Skeletal muscle satellite cell (primary cell): ENCODE measurements around the gene RTN4RL2.

Source experiments
- H3K27me3 ChIP-seq: 2 replicates; pipeline ENCODE4 v1.7.0; 2013; ENCODE audit warnings: low read length; ENCODE audit not compliant: control insufficient read depth, insufficient read depth
- H3K36me3 ChIP-seq: 2 replicates; pipeline ENCODE4 v1.7.0; 2013; ENCODE audit warnings: mild to moderate bottlenecking, control low read depth, low read length; ENCODE audit not compliant: insufficient read depth
- H3K4me1 ChIP-seq: 2 replicates; pipeline ENCODE4 v1.7.0; 2013; ENCODE audit warnings: low read length; ENCODE audit not compliant: control insufficient read depth, insufficient read depth
- H3K4me2 ChIP-seq: 2 replicates; pipeline ENCODE4 v1.7.0; 2013; ENCODE audit warnings: mild to moderate bottlenecking, low read length
- H3K4me3 ChIP-seq: 2 replicates; pipeline ENCODE4 v1.7.0; 2013; ENCODE audit warnings: low read length
- H3K9ac ChIP-seq: 2 replicates; pipeline ENCODE4 v1.7.0; 2013; ENCODE audit warnings: mild to moderate bottlenecking, low read depth, low read length, moderate library complexity
- H3K9me3 ChIP-seq: replicated peaks from 2 replicates; pipeline ENCODE4 v1.7.0; 2013; ENCODE audit warnings: mild to moderate bottlenecking, control low read depth, low read length

The RTN4RL2 gene

DNA sequence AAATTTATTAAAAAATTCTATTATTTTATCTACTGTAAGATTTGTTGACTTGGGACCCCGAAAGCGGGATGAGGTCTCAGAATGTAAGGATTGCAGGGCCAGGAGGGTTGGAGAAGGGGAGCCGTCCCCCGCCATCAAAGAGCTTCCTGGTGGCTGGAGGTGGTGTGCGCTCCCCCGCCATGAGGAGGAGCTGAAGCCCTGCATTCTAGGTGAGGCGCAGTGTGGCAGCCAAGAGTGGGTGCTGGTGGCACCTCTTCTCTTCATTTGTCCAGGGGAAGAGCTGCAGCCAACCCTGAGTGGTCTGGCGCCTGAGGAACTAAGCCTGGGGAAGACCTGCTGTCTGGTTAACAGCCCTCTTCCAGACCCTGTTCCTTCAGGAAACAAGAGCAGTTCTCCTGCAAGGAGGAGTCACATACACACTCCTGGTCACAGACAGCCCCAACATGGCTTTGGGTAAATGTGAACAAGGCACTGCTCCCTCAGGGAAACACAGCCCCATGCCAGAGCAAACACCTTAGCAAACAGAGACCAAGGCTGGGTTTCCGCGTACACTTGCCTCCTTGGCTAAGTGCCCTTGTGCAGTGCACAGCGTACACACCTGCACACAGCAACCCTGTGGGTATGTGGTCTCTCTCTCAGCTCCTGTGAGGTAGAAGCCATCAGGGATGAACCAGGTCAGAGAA is 17.3 kb downstream of the RTN4RL2 start:
- peaks cover 63% of the 10 kb centered on the region for H3K27me3 ChIP-seq
- H3K4me2 ChIP-seq, result no peak overlapping the region
- peaks cover 10% of the 10 kb centered on the region for H3K4me1 ChIP-seq

DNA sequence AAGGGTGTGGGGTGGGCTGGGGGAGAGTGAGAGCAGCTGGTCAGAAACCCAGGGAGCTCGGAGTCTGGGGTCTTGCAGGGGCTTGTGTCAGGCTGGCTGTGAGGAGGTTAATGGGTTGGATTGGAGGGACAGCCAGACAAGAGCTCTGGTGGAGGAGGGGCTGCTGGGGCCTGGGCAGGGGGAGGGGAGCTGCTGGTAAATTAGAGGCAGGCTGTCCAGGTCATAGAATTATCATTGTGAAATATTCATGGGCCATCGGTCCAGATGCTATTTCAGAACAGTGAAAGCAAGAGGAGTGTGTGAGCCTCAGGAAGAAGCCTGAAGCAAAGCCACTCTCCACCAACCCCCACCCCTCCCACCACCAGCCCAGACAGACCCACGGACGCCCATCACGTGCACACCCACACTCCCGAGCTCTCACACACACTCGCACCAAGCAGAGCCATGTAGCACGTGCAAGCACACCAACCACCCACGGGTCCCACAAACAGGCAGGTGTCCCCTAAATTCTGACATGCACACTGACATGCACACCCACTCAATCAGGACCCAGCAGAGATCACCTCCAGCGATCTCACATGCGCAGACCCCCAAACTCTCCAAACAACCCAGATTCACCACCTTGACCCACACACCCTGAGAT is 18.8 kb downstream of the RTN4RL2 start:
- Histone ChIP-seq H3K27me3 (peaks cover 74% of the 10 kb centered on the region), H3K4me1 (peaks cover 20% of the 10 kb centered on the region), H3K9ac (no peak overlapping the region)

More for the DNA sequence above, 17.3 kb downstream of the RTN4RL2 start:
- no peaks in the 10 kb centered on the region for H3K9me3 ChIP-seq
- H3K9ac ChIP-seq, result no peak overlapping the region
- no peaks in the 10 kb centered on the region for H3K36me3 ChIP-seq
- H3K4me3 ChIP-seq, result no peak overlapping the region

DNA sequence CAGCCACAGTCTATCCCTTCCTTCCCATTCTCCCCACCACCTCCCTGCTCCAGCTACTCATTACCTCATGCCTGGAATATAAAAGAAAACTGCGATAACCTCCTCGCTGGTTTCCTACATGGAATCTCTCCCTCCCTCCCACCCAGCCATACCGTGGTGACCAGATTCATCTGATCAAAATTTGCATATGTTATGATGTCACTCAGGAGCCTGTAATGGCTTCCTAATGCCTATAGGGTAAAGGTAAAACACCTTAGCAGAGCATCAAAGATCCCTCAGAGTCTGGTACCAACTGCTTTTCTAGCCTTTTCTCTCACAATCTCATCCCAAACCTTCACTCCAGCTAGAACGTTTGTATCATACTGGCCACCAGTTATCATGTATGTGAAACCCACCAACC is 19.6 kb downstream of the RTN4RL2 start:
- peaks cover 4% of the 10 kb centered on the region for H3K36me3 ChIP-seq
- H3K9ac ChIP-seq, result no peak overlapping the region
- H3K4me2 ChIP-seq, result no peak overlapping the region
- no peaks in the 10 kb centered on the region for H3K9me3 ChIP-seq
- H3K4me1 ChIP-seq, result peaks cover 20% of the 10 kb centered on the region
- H3K4me3 ChIP-seq, result no peak overlapping the region
- H3K27me3 ChIP-seq, result peaks cover 67% of the 10 kb centered on the region

More for the DNA sequence above, 18.8 kb downstream of the RTN4RL2 start:
- Histone ChIP-seq H3K36me3 (no peaks in the 10 kb centered on the region), H3K4me3 (no peak overlapping the region), H3K4me2 (no peak overlapping the region), H3K9me3 (no peaks in the 10 kb centered on the region)

DNA sequence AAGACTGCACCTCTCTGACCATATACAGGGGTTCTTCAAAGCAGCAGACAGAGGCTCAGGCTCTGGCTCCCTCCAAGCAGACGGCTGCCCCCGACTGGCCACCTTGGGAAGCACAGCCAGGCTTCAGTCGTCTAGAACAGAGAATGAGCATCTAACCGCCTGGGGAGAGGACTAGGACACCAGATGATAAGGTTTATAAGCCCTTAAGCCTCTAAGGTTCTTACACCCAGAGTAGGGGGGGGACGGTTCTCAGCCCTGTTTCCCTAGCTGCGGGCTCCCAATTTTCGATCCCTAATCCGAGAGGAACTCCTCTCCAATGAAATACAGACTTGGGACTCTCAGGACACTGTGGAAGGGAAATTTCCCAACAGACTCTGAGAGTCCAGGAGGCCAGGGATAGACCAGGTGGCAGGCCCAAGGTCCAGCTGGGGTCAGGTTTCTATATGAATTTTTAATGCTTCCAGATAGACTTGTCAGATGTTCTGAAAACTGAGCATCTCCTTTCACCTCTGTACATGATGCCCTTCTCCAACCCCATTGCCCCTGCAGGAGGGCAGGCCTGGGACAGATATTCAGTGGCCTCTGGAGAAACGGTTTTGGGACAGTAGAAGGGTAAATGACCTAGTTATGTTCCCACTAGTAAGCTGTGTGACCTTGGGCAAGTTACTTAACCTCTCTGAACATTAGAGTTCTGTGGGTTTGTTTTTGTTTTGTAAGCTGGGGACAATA is 20.2 kb downstream of the RTN4RL2 start:
- Histone ChIP-seq H3K9ac (no peak overlapping the region), H3K27me3 (peaks cover 60% of the 10 kb centered on the region), H3K4me1 (peaks cover 20% of the 10 kb centered on the region), H3K4me2 (no peak overlapping the region), H3K4me3 (no peak overlapping the region), H3K36me3 (peaks cover 7% of the 10 kb centered on the region), H3K9me3 (no peaks in the 10 kb centered on the region)

DNA sequence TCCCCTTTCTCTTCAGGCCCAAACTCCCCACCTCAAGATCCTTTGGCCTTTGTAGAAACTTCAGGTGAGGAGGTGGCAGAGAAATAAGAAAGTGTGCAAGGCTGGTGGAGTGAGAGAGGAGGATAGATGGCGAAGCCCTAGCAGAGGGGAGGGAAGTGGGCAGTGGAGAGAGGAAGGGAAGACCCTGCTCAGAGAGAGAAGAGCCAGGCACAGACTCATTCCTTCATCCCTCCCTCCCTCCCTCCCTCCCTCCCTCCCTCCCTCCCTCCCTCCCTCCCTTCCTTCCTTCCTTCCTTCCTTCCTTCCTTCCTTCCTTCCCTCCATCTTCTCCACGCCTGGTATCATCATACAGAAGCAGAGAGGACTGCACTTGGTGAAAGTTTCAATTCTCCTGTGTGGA is 21.0 kb downstream of the RTN4RL2 start:
- H3K36me3 ChIP-seq, result peaks cover 7% of the 10 kb centered on the region
- H3K4me2 ChIP-seq, result no peak overlapping the region
- no peak overlapping the region for H3K9ac ChIP-seq
- no peak overlapping the region for H3K4me3 ChIP-seq
- no peaks in the 10 kb centered on the region for H3K9me3 ChIP-seq
- peaks cover 15% of the 10 kb centered on the region for H3K4me1 ChIP-seq
- H3K27me3 ChIP-seq, result peaks cover 53% of the 10 kb centered on the region

DNA sequence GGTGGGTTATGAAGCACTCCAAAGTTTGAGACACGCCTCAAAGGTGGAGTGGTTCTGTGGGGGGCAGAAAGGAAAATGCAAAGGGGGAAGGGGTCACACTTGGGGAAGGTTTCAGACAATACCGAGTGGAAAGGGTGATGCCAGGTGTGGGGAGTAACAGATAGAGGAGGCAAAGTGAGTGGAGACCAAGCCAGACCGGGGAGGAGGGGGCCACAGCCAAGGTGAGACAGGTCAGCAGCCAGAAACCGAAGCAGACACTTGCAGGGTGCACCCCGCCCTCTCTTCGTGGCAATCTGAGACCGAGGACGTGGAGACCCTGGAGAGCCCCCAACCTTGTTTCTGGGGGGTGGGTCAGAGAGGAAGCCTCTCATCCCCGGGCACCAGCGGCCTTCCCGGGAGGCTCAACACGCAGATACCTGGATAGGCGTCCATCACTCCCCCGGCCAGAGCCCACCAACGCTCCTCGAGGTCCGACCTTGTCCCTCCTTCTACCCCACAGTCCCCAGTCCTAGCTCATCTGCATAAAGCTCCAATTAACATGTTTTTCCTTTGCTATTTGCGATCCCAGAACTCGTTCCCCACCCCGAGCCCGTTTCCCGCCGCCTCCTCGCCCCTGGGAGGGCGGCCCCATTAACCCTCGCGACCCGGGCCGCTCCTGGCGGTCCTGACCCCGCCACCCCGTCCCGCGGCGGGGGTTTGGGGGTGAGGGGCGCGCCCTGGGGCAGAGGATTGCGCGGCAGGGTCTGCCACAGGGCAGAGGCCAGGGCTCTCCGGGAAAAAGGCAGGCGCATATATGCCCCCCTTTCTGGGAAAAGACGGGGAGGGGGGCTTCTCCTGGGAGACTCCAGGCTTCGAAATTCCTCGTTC is 21.8 kb downstream of the RTN4RL2 start:
- no peak overlapping the region for H3K9ac ChIP-seq
- peaks cover 10% of the 10 kb centered on the region for H3K4me1 ChIP-seq
- H3K27me3 ChIP-seq, result peaks cover 44% of the 10 kb centered on the region
- peaks cover 7% of the 10 kb centered on the region for H3K36me3 ChIP-seq
- no peak overlapping the region for H3K4me3 ChIP-seq
- H3K9me3 ChIP-seq, result no peaks in the 10 kb centered on the region
- H3K4me2 ChIP-seq, result no peak overlapping the region

DNA sequence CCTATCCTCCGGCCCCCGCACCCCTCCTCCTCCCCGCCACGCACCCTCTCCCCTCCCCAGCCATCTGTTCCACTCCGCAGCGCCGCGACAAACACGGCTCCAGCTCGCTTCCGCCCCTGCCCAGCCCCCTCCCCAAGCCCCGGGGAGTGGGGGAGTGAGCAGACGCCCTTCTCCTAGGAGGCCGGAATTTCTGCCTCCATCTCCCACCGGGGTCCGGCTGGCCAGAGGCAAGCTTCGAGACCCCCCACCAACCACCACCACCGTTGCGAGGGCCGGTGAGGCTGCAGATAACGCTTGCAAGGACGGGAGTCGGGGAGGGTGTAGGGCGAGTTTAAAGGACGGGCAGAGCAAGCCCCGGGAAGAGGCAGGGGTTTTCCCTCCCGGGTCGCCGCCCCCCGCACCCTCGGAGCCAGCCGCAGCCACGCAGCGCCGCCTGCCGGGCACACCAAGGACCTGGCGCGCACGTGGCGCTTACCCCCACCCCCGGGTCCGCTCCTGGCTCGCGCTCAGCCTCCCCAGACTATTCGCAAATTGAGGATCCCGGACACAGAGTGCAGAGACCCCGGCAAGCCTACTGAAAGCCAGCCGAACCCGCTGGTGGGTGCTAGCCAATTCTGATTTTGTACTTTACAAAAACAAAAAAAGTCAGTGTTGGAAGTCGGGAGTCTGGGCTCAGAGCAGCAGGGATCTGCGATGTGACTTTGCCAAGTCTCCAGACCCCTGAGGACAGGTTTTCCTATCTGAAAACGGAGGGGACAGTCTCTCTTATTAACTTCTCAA is 22.6 kb downstream of the RTN4RL2 start:
- H3K27me3 ChIP-seq, result peaks cover 36% of the 10 kb centered on the region
- peak overlapping the region; percentile 66 for H3K4me3 ChIP-seq
- peaks cover 10% of the 10 kb centered on the region for H3K4me1 ChIP-seq
- H3K36me3 ChIP-seq, result peaks cover 7% of the 10 kb centered on the region
- peak overlapping the region; percentile 35 for H3K9ac ChIP-seq
- peak overlapping the region; percentile 93 for H3K4me2 ChIP-seq
- no peaks in the 10 kb centered on the region for H3K9me3 ChIP-seq

DNA sequence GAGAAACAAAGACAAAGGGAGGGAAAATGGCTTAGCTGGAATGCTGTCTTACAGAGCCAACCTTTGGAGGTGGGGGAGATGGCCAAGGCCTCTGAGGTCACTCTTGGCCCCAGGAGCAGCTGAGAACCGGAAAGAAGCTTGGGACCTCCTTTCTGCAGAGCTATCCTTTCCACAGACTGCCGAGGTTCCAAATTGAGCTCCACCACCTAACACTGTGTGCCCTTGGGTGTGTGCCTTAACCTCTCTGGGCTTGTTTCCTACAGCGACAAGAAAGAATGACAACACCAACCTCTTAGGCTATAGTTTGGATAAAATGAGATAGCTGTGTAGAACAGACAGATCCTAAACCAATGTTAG is 23.2 kb downstream of the RTN4RL2 start:
- Histone ChIP-seq H3K9ac (no peak overlapping the region), H3K4me2 (peak overlapping the region; percentile 93), H3K4me1 (peaks cover 10% of the 10 kb centered on the region), H3K36me3 (peaks cover 7% of the 10 kb centered on the region), H3K27me3 (peaks cover 31% of the 10 kb centered on the region), H3K4me3 (no peak overlapping the region), H3K9me3 (no peaks in the 10 kb centered on the region)

DNA sequence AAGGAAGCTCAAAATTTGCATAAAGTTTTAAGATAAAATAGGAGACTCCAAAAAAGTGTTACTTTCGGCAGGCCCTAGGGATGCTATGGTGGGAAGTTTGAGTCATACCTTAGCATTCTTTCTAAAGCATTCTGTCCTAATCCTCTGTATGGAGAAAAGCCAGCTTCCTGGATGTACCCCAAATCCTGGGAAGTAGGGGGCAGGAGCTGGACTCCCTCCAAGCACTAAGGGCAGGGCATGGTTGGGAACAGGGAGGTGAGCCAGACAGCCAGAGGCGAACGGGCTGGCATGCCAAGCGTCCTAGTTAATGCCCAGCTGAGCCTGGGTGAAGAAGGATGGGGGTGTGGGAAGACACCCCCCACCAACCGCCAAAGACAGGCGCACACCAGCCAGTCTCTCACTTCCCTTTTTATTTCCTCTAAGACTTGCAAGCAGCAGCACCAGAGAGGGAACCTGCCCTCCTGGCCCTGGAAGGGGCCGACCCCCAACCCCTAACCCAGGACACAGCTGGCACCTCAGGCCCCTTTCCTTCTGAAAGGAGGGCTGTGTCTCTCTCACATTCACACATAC is 23.9 kb downstream of the RTN4RL2 start:
- Histone ChIP-seq H3K27me3 (peaks cover 31% of the 10 kb centered on the region), H3K4me2 (no peak overlapping the region), H3K9ac (no peak overlapping the region), H3K4me3 (no peak overlapping the region), H3K36me3 (peaks cover 7% of the 10 kb centered on the region), H3K9me3 (no peaks in the 10 kb centered on the region), H3K4me1 (peaks cover 10% of the 10 kb centered on the region)

DNA sequence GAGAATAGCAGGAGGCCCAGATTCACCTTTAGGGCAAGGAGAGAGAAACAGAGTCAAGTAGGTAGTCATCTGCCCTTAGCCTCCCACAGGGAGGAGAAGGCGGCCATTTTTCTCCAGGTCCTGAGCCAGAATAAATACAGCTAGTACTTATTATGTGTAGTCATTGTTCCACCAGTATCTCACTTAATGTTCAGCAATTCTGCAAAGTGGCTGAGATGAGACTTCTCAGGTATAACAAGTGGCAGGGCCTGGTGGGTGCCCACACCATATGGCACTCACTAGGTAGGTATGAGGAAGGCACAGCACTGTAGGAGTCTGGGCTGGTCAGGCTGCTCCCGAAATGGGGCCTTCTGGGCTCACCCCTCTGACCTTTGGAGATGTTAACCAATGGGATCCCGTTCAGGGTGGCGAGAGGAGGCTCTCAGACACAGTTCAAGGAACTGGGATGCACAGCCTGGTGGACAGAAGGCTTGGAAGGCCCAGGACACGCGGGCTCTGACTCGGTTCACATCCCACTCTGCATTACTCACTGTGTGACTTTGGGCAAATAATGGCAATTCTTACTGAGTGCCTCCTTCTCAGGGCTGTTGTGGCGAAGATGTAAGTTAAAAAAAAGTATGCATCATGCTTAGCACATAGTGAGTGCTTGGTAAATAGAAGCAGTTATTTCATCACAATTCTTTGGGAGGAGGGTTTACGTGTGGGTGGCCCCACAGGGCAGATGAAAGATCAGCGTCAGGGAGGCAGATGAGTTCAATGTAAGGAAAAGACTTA is 25.1 kb downstream of the RTN4RL2 start:
- H3K4me1 ChIP-seq, result peaks cover 10% of the 10 kb centered on the region
- peaks cover 31% of the 10 kb centered on the region for H3K27me3 ChIP-seq
- H3K36me3 ChIP-seq, result peaks cover 7% of the 10 kb centered on the region
- H3K4me3 ChIP-seq, result no peak overlapping the region
- H3K9me3 ChIP-seq, result no peaks in the 10 kb centered on the region
- H3K4me2 ChIP-seq, result no peak overlapping the region
- H3K9ac ChIP-seq, result no peak overlapping the region
